ENCODE measurements around the gene ZNF532.
A peak's percentile ranks its signal among the peaks of the same experiment; 100 is the strongest.

The ZNF532 gene

GRCh38 chr18:58893388-58894099, 28.9 kb downstream of the ZNF532 start:
- no peak overlapping the region for H3K4me3 ChIP-seq (ENCODE audit: low read length)
- 92% methylated on average over 12 of the region's 12 CpGs for WGBS
- H3K27me3 ChIP-seq (ENCODE audit: insufficient read depth, low read length) = no peaks in the 10 kb centered on the region
- no peaks in the 10 kb centered on the region for H3K9me3 ChIP-seq (ENCODE audit: insufficient read depth, low read depth, low read length)
- H3K36me3 ChIP-seq (ENCODE audit: insufficient read depth, low read length) = peaks cover 59% of the 10 kb centered on the region
- no peak overlapping the region for H3K27ac ChIP-seq (ENCODE audit: low read depth, low read length)
- no peak overlapping the region for H3K9ac ChIP-seq (ENCODE audit: low read depth, low read length)
- H3K4me1 ChIP-seq (ENCODE audit: insufficient read depth, low read length) = peaks cover 33% of the 10 kb centered on the region

GRCh38 chr18:58894930-58895329, 30.3 kb downstream of the ZNF532 start:
- Histone ChIP-seq H3K4me1 (ENCODE audit: insufficient read depth, low read length) (peaks cover 37% of the 10 kb centered on the region), H3K9me3 (ENCODE audit: insufficient read depth, low read depth, low read length) (no peaks in the 10 kb centered on the region), H3K27me3 (ENCODE audit: insufficient read depth, low read length) (no peaks in the 10 kb centered on the region), H3K9ac (ENCODE audit: low read depth, low read length) (no peak overlapping the region), H3K36me3 (ENCODE audit: insufficient read depth, low read length) (peaks cover 64% of the 10 kb centered on the region), H3K27ac (ENCODE audit: low read depth, low read length) (no peak overlapping the region), H3K4me3 (ENCODE audit: low read length) (no peak overlapping the region)
- 93% methylated on average over 6 of the region's 6 CpGs for WGBS

DNA sequence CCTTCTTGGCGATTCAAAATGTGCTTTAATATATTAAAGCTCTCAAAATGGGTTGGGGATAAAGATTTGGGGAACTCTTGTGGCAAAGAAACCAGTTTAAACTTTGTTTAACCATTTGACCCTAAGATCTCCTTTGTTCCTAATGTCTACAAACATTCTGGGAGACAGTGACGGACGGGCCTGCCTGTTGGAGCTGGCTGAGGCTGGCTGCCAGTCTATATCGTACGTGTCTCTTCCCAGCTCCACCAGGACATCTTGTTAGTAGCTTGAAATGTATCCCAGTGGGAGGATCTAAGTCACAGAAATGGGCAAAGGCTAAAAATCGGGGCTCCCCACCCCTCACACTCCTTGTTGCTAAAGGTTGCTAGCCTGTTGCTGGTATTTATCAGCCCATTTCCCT, 30.7 kb downstream of the ZNF532 start:
- Histone ChIP-seq H3K27ac (ENCODE audit: low read depth, low read length) (no peak overlapping the region), H3K27me3 (ENCODE audit: insufficient read depth, low read length) (no peaks in the 10 kb centered on the region), H3K9me3 (ENCODE audit: insufficient read depth, low read depth, low read length) (no peaks in the 10 kb centered on the region), H3K4me3 (ENCODE audit: low read length) (no peak overlapping the region), H3K36me3 (ENCODE audit: insufficient read depth, low read length) (peaks cover 69% of the 10 kb centered on the region), H3K4me1 (ENCODE audit: insufficient read depth, low read length) (peaks cover 38% of the 10 kb centered on the region), H3K9ac (ENCODE audit: low read depth, low read length) (no peak overlapping the region)
- WGBS = 87% methylated on average over 6 of the region's 6 CpGs

DNA sequence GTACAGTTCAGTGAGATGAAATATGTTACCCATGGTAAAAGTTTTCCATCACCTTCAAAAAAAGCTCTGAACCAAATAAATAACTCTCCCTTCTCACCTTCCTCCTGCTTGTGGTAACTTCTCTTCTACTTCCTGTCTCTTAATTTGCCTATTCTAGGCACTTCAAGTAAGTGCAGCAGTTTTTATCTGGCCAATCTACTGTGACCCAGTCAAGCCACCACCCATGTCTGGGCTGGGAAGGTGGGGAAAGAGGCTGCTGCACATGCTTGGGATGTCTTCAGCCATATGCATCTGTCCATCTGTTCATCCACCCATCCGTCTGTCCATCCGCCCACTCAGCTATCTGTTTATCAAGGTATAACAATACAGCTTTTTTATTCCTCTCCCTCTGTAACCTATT, 31.6 kb downstream of the ZNF532 start:
- Histone ChIP-seq H3K4me3 (ENCODE audit: low read length) (no peak overlapping the region), H3K4me1 (ENCODE audit: insufficient read depth, low read length) (peaks cover 38% of the 10 kb centered on the region)
- WGBS = 89% methylated on average over 2 of the region's 2 CpGs

GRCh38 chr18:58896734-58897508, 32.2 kb downstream of the ZNF532 start:
- Histone ChIP-seq H3K4me1 (ENCODE audit: insufficient read depth, low read length) (peaks cover 34% of the 10 kb centered on the region), H3K9ac (ENCODE audit: low read depth, low read length) (no peak overlapping the region), H3K36me3 (ENCODE audit: insufficient read depth, low read length) (peaks cover 79% of the 10 kb centered on the region), H3K9me3 (ENCODE audit: insufficient read depth, low read depth, low read length) (no peaks in the 10 kb centered on the region), H3K27me3 (ENCODE audit: insufficient read depth, low read length) (no peaks in the 10 kb centered on the region), H3K27ac (ENCODE audit: low read depth, low read length) (peak overlapping the region; percentile 20; the same call in 1 of the 2 replicates), H3K4me3 (ENCODE audit: low read length) (no peak overlapping the region)
- 80% methylated on average over 6 of the region's 8 CpGs for WGBS

More for the DNA sequence above, 31.6 kb downstream of the ZNF532 start:
- H3K9ac ChIP-seq (ENCODE audit: low read depth, low read length) = no peak overlapping the region
- H3K27ac ChIP-seq (ENCODE audit: low read depth, low read length) = peak overlapping the region; percentile 6; the same call in 1 of the 2 replicates
- H3K27me3 ChIP-seq (ENCODE audit: insufficient read depth, low read length) = no peaks in the 10 kb centered on the region
- H3K36me3 ChIP-seq (ENCODE audit: insufficient read depth, low read length) = peaks cover 77% of the 10 kb centered on the region
- no peaks in the 10 kb centered on the region for H3K9me3 ChIP-seq (ENCODE audit: insufficient read depth, low read depth, low read length)

GRCh38 chr18:58898010-58898799, 33.5 kb downstream of the ZNF532 start:
- no peak overlapping the region; the same call in 1 of the 2 replicates for H3K27ac ChIP-seq (ENCODE audit: low read depth, low read length)
- peaks cover 23% of the 10 kb centered on the region for H3K4me1 ChIP-seq (ENCODE audit: insufficient read depth, low read length)
- H3K27me3 ChIP-seq (ENCODE audit: insufficient read depth, low read length) = no peaks in the 10 kb centered on the region
- H3K9me3 ChIP-seq (ENCODE audit: insufficient read depth, low read depth, low read length) = no peaks in the 10 kb centered on the region
- no peak overlapping the region for H3K9ac ChIP-seq (ENCODE audit: low read depth, low read length)
- peaks cover 80% of the 10 kb centered on the region for H3K36me3 ChIP-seq (ENCODE audit: insufficient read depth, low read length)
- no peak overlapping the region for H3K4me3 ChIP-seq (ENCODE audit: low read length)
- WGBS = 98% methylated on average over 7 of the region's 9 CpGs

DNA sequence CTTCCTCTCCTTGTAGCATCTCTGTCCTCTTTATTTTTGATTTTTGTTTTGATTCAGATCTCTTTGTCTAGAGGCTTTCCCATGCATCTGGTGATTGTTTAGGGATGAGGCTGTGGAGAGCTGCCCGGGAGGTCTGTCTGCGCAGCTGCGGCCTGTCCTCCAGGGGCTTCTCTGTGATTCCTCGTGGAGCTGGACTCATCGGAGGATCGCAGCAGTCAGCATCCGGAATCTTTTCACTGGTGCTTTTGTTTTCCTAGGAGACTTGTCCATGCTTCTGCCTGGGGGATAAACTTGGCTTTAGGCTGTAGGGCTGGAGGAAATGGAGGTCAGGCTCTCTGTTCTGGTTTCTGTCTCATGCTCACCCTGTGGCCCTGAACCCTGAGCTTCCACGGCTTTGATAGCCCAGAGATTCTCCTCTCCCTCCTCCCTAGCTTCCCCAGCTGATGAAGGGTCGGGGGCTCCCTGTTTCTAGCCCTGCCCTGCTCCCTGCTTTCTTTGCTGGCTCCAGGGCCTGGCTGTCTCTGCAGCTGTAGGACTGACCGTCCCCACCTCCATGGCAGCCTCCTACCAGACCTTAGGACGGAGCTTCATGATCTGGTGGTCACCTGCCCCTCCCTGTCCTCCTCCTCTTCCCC, 35.5 kb downstream of the ZNF532 start:
- Histone ChIP-seq H3K36me3 (ENCODE audit: insufficient read depth, low read length) (peaks cover 73% of the 10 kb centered on the region), H3K4me3 (ENCODE audit: low read length) (no peak overlapping the region), H3K4me1 (ENCODE audit: insufficient read depth, low read length) (peaks cover 19% of the 10 kb centered on the region), H3K27ac (ENCODE audit: low read depth, low read length) (peak overlapping the region; percentile 20; the same call in 1 of the 2 replicates), H3K27me3 (ENCODE audit: insufficient read depth, low read length) (no peaks in the 10 kb centered on the region), H3K9ac (ENCODE audit: low read depth, low read length) (no peak overlapping the region), H3K9me3 (ENCODE audit: insufficient read depth, low read depth, low read length) (no peaks in the 10 kb centered on the region)
- 96% methylated on average over 11 of the region's 11 CpGs for WGBS

- Histone ChIP-seq H3K4me1 (ENCODE audit: insufficient read depth, low read length) (peaks cover 17% of the 10 kb centered on the region), H3K27ac (ENCODE audit: low read depth, low read length) (no peak overlapping the region), H3K9ac (ENCODE audit: low read depth, low read length) (no peak overlapping the region), H3K36me3 (ENCODE audit: insufficient read depth, low read length) (peaks cover 77% of the 10 kb centered on the region), H3K4me3 (ENCODE audit: low read length) (no peak overlapping the region), H3K9me3 (ENCODE audit: insufficient read depth, low read depth, low read length) (no peaks in the 10 kb centered on the region), H3K27me3 (ENCODE audit: insufficient read depth, low read length) (no peaks in the 10 kb centered on the region)
- 97% methylated on average over 11 of the region's 11 CpGs for WGBS
Measured at GRCh38 chr18:58901143-58901542, 36.5 kb downstream of the ZNF532 start.

GRCh38 chr18:58901783-58902182, 37.1 kb downstream of the ZNF532 start:
- Histone ChIP-seq H3K27ac (ENCODE audit: low read depth, low read length) (no peak overlapping the region; the same call in 1 of the 2 replicates), H3K36me3 (ENCODE audit: insufficient read depth, low read length) (peaks cover 74% of the 10 kb centered on the region), H3K4me1 (ENCODE audit: insufficient read depth, low read length) (peaks cover 11% of the 10 kb centered on the region; the same call in 1 of the 2 replicates), H3K9me3 (ENCODE audit: insufficient read depth, low read depth, low read length) (no peaks in the 10 kb centered on the region), H3K9ac (ENCODE audit: low read depth, low read length) (no peak overlapping the region), H3K4me3 (ENCODE audit: low read length) (no peak overlapping the region), H3K27me3 (ENCODE audit: insufficient read depth, low read length) (no peaks in the 10 kb centered on the region)
- 96% methylated on average over 7 of the region's 7 CpGs for WGBS

- peaks cover 70% of the 10 kb centered on the region for H3K36me3 ChIP-seq (ENCODE audit: insufficient read depth, low read length)
- WGBS = 94% methylated on average over 5 of the region's 5 CpGs
Measured at GRCh38 chr18:58902961-58903360, 38.3 kb downstream of the ZNF532 start.

More at GRCh38 chr18:58902961-58903360, 38.3 kb downstream of the ZNF532 start:
- Histone ChIP-seq H3K4me3 (ENCODE audit: low read length) (no peak overlapping the region), H3K9me3 (ENCODE audit: insufficient read depth, low read depth, low read length) (no peaks in the 10 kb centered on the region), H3K27me3 (ENCODE audit: insufficient read depth, low read length) (no peaks in the 10 kb centered on the region), H3K27ac (ENCODE audit: low read depth, low read length) (no peak overlapping the region), H3K9ac (ENCODE audit: low read depth, low read length) (no peak overlapping the region), H3K4me1 (ENCODE audit: insufficient read depth, low read length) (peaks cover 11% of the 10 kb centered on the region)
